ENCODE results near the gene CCDC47.

CCDC47 gene

DNA sequence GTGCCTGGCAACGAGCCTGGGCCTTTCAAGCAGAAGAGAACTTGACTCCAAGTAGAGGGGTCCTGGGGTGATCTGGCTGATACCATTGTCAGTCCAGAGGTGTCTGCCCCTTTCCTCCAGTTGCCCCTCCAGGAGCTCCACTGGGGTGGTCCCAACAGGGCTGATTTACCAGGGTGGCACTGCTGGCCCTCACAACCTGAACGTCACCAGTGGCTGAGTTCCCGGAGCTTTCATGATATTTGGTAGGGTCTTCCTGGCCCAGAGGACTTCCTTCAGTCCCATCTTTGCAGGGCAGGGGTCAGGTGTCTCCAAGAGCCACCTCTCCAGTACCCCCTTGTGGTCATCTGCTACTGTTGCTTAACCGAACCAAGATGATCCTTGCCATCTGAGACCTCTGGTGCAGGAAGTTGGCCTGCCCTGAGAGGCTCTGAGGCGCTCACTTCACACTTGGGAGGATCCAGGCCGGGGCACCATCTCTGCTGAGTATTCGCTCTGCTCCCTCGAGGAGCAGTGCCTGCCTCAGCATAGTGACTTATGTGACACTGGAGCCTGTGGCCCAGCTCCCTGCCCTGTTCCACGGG lies 76.9 kb downstream of the CCDC47 start:
- DNase-seq: no peak

GRCh38 chr17:63695889-63696288 lies 77.5 kb downstream of the CCDC47 start:
- no peak for DNase-seq

All from NCI-H345 (cell line).